Endothelial cell (in vitro differentiated cells): ENCODE measurements around the gene APRT. TPM values are rescaled to one million over a fixed set of nuclear protein-coding genes. Genes with fewer than 3 reads are reported as not detected.
A peak's percentile ranks its signal among the peaks of the same experiment; 100 is the strongest.

Experiments
- DNase-seq: peaks from one replicate; pipeline ENCODE4 v3.0.0; 2021; ENCODE audit warnings: low spot score
- H3K27ac Mint-ChIP-seq: one replicate; pipeline ENCODE4 v1.8.0; 2021; ENCODE audit warnings: mixed read lengths, inconsistent platforms; ENCODE audit not compliant: unreplicated experiment
- H3K27me3 Mint-ChIP-seq: one replicate; pipeline ENCODE4 v1.8.0; 2021; ENCODE audit warnings: mild to moderate bottlenecking, moderate library complexity, mixed read lengths, inconsistent platforms; ENCODE audit not compliant: unreplicated experiment
- H3K36me3 Mint-ChIP-seq: one replicate; pipeline ENCODE4 v1.8.0; 2021; ENCODE audit warnings: mild to moderate bottlenecking, low read depth, mixed read lengths, inconsistent platforms; ENCODE audit not compliant: unreplicated experiment
- H3K4me1 Mint-ChIP-seq: one replicate; pipeline ENCODE4 v1.8.0; 2021; ENCODE audit warnings: mild to moderate bottlenecking, mixed read lengths, inconsistent platforms; ENCODE audit not compliant: unreplicated experiment
- H3K4me3 Mint-ChIP-seq: one replicate; pipeline ENCODE4 v1.8.0; 2021; ENCODE audit warnings: mild to moderate bottlenecking, mixed read lengths, inconsistent platforms; ENCODE audit not compliant: unreplicated experiment
- H3K9me3 Mint-ChIP-seq: one replicate; pipeline ENCODE4 v1.8.0; 2021; ENCODE audit warnings: mixed read lengths, inconsistent platforms; ENCODE audit not compliant: unreplicated experiment
- CTCF ChIP-seq: fragments of 200-600 bp; sonication (generic); IDR thresholded peaks from one replicate; pipeline ENCODE4 v1.5.0; 2021; ENCODE audit warnings: antibody characterized with exemption; ENCODE audit not compliant: unreplicated experiment
- total RNA-seq: library from RNA; stranded (reverse); fragmentation: NEBNext Ultra II Directional; extraction: Animal tissue kit (Norgen Biotek cat#: 25700); gene quantifications from one replicate; pipeline ENCODE4 v1.2.1, GENCODE V29; 2021; ENCODE audit not compliant: unreplicated experiment

APRT gene
- total RNA-seq, 1 donor from 2014 or later, result 80.7 TPM

DNA sequence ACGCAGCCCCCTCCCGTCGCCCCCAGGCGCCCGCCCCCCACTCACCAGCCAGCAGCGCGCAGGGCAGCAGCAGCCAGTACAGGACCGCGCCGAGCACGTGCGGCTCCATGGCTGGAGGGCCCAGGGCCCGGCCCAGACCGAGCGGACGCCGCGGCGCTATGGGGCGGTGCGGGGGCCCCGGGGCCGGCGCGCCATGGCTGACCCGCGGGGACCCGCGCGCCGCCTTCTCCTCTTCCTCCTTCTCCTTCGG, 26.9 kb downstream of the APRT start:
- Mint-ChIP-seq H3K9me3 (no peaks in the 10 kb centered on the region), H3K36me3 (no peaks in the 10 kb centered on the region), H3K27ac (no peak overlapping the region), H3K4me3 (no peak overlapping the region), H3K4me1 (peaks cover 34% of the 10 kb centered on the region), H3K27me3 (peaks cover 6% of the 10 kb centered on the region)
- no peak for TF ChIP-seq CTCF
- no peak for DNase-seq

DNA sequence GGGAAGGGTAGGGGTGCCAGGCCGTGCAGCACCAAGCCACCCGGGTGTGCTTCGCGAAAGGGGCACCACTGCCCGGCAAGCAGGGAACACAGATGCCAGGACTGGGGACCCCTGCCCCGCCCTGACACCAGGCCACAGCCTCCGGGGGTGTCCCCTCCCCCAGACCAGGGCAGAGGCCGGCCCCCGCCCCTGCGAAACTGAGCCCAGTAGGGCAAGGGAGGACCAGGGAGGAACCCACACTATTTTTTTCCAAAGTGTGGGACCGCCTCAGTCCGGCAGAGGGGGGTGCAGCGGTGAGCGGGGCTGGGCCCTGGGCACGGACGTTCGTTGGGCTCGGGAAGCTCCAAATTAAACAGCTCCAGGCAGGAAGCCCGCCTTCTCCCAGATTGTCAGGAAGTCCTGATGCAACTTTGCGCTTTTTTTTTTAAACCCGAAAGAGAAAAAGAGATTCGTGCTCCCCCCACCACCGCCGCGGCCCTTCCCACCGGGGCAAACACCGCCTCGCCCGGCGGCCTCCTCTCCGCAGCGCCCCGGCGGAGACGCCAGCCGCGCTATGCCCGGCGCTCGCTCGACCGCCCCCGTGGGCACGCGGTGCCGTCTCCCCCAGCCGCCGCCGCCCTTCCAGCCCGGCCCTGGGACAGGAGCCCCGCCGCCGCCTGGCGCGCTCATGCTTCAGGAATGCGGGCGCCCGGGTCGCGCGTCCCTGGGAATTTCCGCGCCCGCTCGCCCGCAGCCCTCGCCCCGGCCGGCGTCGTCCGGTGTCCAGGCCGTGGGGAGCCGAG, 27.5 kb downstream of the APRT start:
- peak; percentile 80 for DNase-seq
- peaks cover 34% of the 10 kb centered on the region for H3K4me1 Mint-ChIP-seq
- no peaks in the 10 kb centered on the region for H3K36me3 Mint-ChIP-seq
- no peaks in the 10 kb centered on the region for H3K9me3 Mint-ChIP-seq
- H3K4me3 Mint-ChIP-seq, result peak overlapping the region; percentile 90
- H3K27me3 Mint-ChIP-seq, result peaks cover 6% of the 10 kb centered on the region
- peak; percentile 55 for TF ChIP-seq CTCF
- peak overlapping the region; percentile 89 for H3K27ac Mint-ChIP-seq

DNA sequence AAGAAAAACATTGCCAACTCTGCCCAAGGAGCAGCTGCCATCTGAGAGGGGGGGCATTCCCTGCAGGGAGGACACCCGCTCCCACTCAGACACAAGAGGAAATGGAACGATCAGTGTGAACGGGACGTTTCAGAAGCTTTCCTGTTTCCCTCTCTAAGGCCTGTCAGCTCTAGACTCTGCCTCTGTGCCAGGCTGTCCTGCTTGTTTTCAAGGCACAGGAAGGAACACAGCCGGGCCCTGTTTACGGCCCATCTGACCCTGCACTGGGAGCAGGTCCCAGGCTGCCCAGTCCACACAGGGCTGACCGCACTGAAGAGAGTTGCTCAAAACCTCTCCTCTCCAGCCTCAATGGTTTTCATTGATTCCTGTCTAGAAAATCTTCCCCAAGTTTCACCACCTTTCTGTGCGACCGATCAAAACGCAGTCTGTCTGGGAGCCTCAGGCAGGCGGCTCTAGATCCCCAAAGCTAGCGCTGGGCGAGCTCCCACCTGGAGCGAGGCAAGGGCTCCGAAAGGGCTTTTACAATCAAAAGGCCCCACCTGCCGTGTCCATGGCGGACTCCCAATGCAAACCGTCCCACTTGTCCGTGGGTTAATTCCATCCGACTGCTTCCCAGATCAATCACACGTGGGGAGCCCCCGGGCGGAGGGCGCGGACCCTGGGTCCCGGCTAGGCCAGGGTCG, 28.2 kb downstream of the APRT start:
- Mint-ChIP-seq H3K9me3 (no peaks in the 10 kb centered on the region), H3K36me3 (no peaks in the 10 kb centered on the region), H3K27me3 (peaks cover 6% of the 10 kb centered on the region), H3K4me3 (peak overlapping the region; percentile 93), H3K27ac (peak overlapping the region; percentile 94), H3K4me1 (peaks cover 34% of the 10 kb centered on the region)
- peak; percentile 51 for DNase-seq
- TF ChIP-seq CTCF, result no peak

GRCh38 chr16:88782454-88783390, 29.0 kb downstream of the APRT start:
- peak overlapping the region; percentile 93 for H3K4me3 Mint-ChIP-seq
- no peak for TF ChIP-seq CTCF
- peaks cover 6% of the 10 kb centered on the region for H3K27me3 Mint-ChIP-seq
- H3K4me1 Mint-ChIP-seq, result peaks cover 37% of the 10 kb centered on the region
- H3K27ac Mint-ChIP-seq, result peak overlapping the region; percentile 94
- H3K9me3 Mint-ChIP-seq, result no peaks in the 10 kb centered on the region
- no peaks in the 10 kb centered on the region for H3K36me3 Mint-ChIP-seq
- no peak for DNase-seq
